Liver (tissue), 9 donors: ENCODE data around the gene CLIC6. TPM values are rescaled to one million over a fixed set of nuclear protein-coding genes. Genes with fewer than 3 reads are reported as not detected.

ENCODE experiments used
- DNase-seq: peaks from one replicate; pipeline ENCODE4 v3.0.0-alpha.2; 2017; ENCODE audit warnings: low spot score
- H3K27ac ChIP-seq, 2 donors: one replicate each; pipeline ENCODE4 v1.7.0; 2013; ENCODE audit warnings: inconsistent platforms in 2 of 2, low read length in 2 of 2, control low read depth in 1 of 2, low read depth in 1 of 2, mild to moderate bottlenecking in 1 of 2
- H3K27me3 ChIP-seq, 4 donors: one replicate each; pipeline versions ENCODE4 v1.6.1 to v1.7.0; 2013; ENCODE audit warnings: low read length in 3 of 4, inconsistent platforms in 1 of 4, mild to moderate bottlenecking in 1 of 4, moderate library complexity in 1 of 4; ENCODE audit not compliant: control insufficient read depth in 4 of 4, insufficient read depth in 4 of 4
- H3K36me3 ChIP-seq, 4 donors: one replicate each; pipeline versions ENCODE4 v1.6.1 to v1.7.0; 2013; ENCODE audit warnings: low read length in 3 of 4, mild to moderate bottlenecking in 3 of 4, low read depth in 1 of 4, moderate library complexity in 1 of 4; ENCODE audit not compliant: control insufficient read depth in 4 of 4, insufficient read depth in 3 of 4
- H3K4me1 ChIP-seq, 4 donors: one replicate each; pipeline versions ENCODE4 v1.6.1 to v1.7.0; 2013; ENCODE audit warnings: low read length in 3 of 4, mild to moderate bottlenecking in 3 of 4, moderate library complexity in 1 of 4; ENCODE audit not compliant: control insufficient read depth in 4 of 4, insufficient read depth in 4 of 4
- H3K4me3 ChIP-seq, 3 donors: one replicate each; pipeline versions ENCODE4 v1.6.1 to v1.7.0; 2013; ENCODE audit warnings: low read length in 3 of 3, control low read depth in 1 of 3, low read depth in 1 of 3, mild to moderate bottlenecking in 1 of 3
- H3K9ac ChIP-seq, 2 donors: one replicate each; pipeline ENCODE4 v1.7.0; 2013; ENCODE audit warnings: low read length in 2 of 2, mild to moderate bottlenecking in 2 of 2, moderate library complexity in 2 of 2, control low read depth in 1 of 2, low read depth in 1 of 2
- H3K9me3 ChIP-seq, 4 donors: one replicate each; pipeline versions ENCODE4 v1.6.1 to v1.7.0; 2013; ENCODE audit warnings: low read length in 3 of 4; ENCODE audit not compliant: control insufficient read depth in 4 of 4
- CTCF ChIP-seq: fragments of 150-350 bp; IDR thresholded peaks from 2 replicates; pipeline ENCODE4 v1.5.1; 2017; ENCODE audit warnings: improper control_type of control experiment, low read depth, low read length; ENCODE audit not compliant: missing input control
- EGR1 ChIP-seq, 2 donors: IDR thresholded peaks; 2 replicates each; pipeline ENCODE4 v1.6.1; 2016 to 2018; ENCODE audit warnings: antibody characterized with exemption in 2 of 2, low read depth in 2 of 2
- FOXA1 ChIP-seq: IDR thresholded peaks from 2 replicates; pipeline ENCODE4 v1.6.1; 2016; ENCODE audit warnings: antibody characterized with exemption
- FOXA2 ChIP-seq: IDR thresholded peaks from 2 replicates; pipeline ENCODE4 v1.6.1; 2016; ENCODE audit warnings: antibody characterized with exemption
- GABPA ChIP-seq, 2 donors: IDR thresholded peaks in 1 of 2; conservative IDR thresholded peaks in 1 of 2; 2 replicates each; pipeline ENCODE4 v1.6.1; 2016; ENCODE audit warnings: antibody characterized with exemption in 2 of 2, mild to moderate bottlenecking in 1 of 2, moderate library complexity in 1 of 2
- HNF4A ChIP-seq, 2 donors: conservative IDR thresholded peaks; 2 replicates each; pipeline ENCODE4 v1.6.1; 2016; ENCODE audit warnings: antibody characterized with exemption in 2 of 2, mild to moderate bottlenecking in 2 of 2
- HNF4G ChIP-seq: IDR thresholded peaks from 2 replicates; pipeline ENCODE4 v1.6.1; 2016; ENCODE audit warnings: antibody characterized with exemption
- JUND ChIP-seq, 2 donors: IDR thresholded peaks; 2 replicates each; pipeline ENCODE4 v1.6.1; 2016; ENCODE audit warnings: antibody characterized with exemption in 2 of 2
- NR2F2 ChIP-seq: IDR thresholded peaks from 2 replicates; pipeline ENCODE4 v1.6.1; 2016; ENCODE audit warnings: antibody characterized with exemption
- RAD21 ChIP-seq, 2 donors: IDR thresholded peaks; 2 replicates each; pipeline ENCODE4 v1.6.1; 2016; ENCODE audit warnings: antibody characterized with exemption in 2 of 2, mild to moderate bottlenecking in 2 of 2
- REST ChIP-seq: IDR thresholded peaks from 2 replicates; pipeline ENCODE4 v1.6.1; 2016; ENCODE audit warnings: antibody characterized with exemption, mild to moderate bottlenecking
- RXRA ChIP-seq, 2 donors: IDR thresholded peaks; 2 replicates each; pipeline ENCODE4 v1.6.1; 2017 to 2018; ENCODE audit warnings: antibody characterized with exemption in 2 of 2, mild to moderate bottlenecking in 1 of 2
- SP1 ChIP-seq: IDR thresholded peaks from 2 replicates; pipeline ENCODE4 v1.6.1; 2018; ENCODE audit warnings: antibody characterized with exemption, mild to moderate bottlenecking
- TAF1 ChIP-seq: conservative IDR thresholded peaks from 2 replicates; pipeline ENCODE4 v1.6.1; 2016; ENCODE audit warnings: antibody characterized with exemption, mild to moderate bottlenecking
- YY1 ChIP-seq: IDR thresholded peaks from 2 replicates; pipeline ENCODE4 v1.6.1; 2016; ENCODE audit warnings: antibody characterized with exemption, mild to moderate bottlenecking
- WGBS: extraction: QIAGEN DNeasy Blood & Tissue Kit; methylation state at CpG from one replicate; pipeline ENCODE4 v1.1.7; 2013; 5-methylcytosine and 5-hydroxymethylcytosine counted together
- polyA plus RNA-seq, 2 donors: library from polyadenylated mRNA; stranded (reverse) in 1 of 2; unstranded in 1 of 2; fragments of 200-250 nt in 1 of 2; fragments of >200 nt in 1 of 2; fragmentation: Nextera tagmentation in 1 of 2; extraction: Ambion mirVana in 1 of 2; gene quantifications; one replicate each; pipeline versions ENCODE4 v1.2.1 to v1.2.3, GENCODE V29; 2013 to 2015
- total RNA-seq, 2 donors: library from RNA; depleted of rRNA; stranded (reverse); fragments of >200 nt; gene quantifications; one replicate each; pipeline ENCODE4 v1.2.3, GENCODE V29; 2014
- TF ChIP-seq, protein P1 (sequence below): IDR thresholded peaks from 2 replicates; pipeline ENCODE4 v1.6.1; 2016; ENCODE audit warnings: antibody characterized with exemption
- TF ChIP-seq, protein P2 (sequence below): IDR thresholded peaks from 2 replicates; pipeline ENCODE4 v1.6.1; 2016; ENCODE audit warnings: antibody characterized with exemption
- donor health status: healthy.
- donor health status: healthy.
- donor health status: healthy.
- donor health status: healthy.
- donor health status: healthy.

The CLIC6 gene
- total and polyA plus RNA-seq, 4 donors, result 0.05 to 0.59 (median 0.23) TPM

DNA sequence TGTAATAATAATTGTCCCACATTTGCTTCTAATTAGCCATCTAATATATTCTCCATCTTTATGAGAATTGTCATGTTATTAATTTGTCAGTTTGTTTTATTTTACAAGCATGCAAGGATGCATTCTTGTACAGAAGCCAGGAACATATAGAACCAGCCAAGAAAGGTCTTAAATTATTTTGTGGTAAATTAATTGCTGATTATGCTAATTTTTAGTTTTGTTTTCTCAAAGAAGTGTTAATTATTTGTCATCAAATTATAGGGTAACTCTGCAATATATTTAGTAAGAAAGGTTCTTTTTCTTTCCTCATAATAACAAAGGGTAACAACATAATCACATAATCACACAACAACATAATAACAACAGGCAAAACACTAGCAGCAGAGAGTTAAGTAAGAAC is 5.7 kb downstream of the CLIC6 start (continued):
- no peak for TF ChIP-seq CTCF
- TF ChIP-seq EGR1 (IDR thresholded peaks at IDR 0.05; ENCODE audit: low read depth in 2 of 2), result no peak

DNA sequence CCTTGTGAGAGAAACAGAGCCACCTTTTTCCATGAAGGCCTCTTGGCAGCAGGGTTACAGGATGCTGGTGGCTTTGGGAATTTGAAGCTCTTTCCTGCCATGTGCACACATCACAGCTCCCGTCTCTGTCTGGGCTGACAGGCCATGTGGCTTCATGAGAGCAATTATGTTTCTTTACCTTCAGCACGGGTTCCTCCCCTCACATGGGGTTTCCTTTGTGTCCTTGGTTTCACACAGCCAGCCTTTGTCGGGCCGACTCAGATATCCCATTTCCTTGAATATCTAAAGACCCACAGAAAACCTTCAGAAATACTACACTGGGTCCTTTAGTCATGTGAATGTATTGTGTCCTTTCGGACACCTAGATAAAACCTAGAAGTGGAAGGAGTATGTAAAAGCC is 7.1 kb downstream of the CLIC6 start:
- Histone ChIP-seq H3K9me3 (peaks cover 0 to 4% (median 0%) of the 10 kb centered on the region in 4 donors), H3K9ac (no peak overlapping the region), H3K4me3 (no peak overlapping the region), H3K36me3 (no peaks in the 10 kb centered on the region), H3K27ac (no peak overlapping the region), H3K4me1 (no peaks in the 10 kb centered on the region), H3K27me3 (peaks cover 0 to 11% (median 3%) of the 10 kb centered on the region in 4 donors)
- no peak for DNase-seq
- TF ChIP-seq EGR1 (IDR thresholded peaks at IDR 0.05; ENCODE audit: low read depth in 2 of 2) (no peak), RAD21 (IDR thresholded peaks at IDR 0.05) (no peak), FOXA1 (no peak), REST (no peak), TAF1 (no peak), SP1 (no peak), HNF4G (no peak), NR2F2 (no peak), FOXA2 (no peak), RXRA (IDR thresholded peaks at IDR 0.05) (no peak), JUND (IDR thresholded peaks at IDR 0.05) (no peak), GABPA (IDR thresholded peaks at IDR 0.05 in 1 of 2, conservative IDR thresholded peaks at IDR 0.05 in 1 of 2) (no peak), CTCF (no peak), HNF4A (conservative IDR thresholded peaks at IDR 0.05) (no peak), YY1 (no peak)
- TF ChIP-seq, protein P1, sequence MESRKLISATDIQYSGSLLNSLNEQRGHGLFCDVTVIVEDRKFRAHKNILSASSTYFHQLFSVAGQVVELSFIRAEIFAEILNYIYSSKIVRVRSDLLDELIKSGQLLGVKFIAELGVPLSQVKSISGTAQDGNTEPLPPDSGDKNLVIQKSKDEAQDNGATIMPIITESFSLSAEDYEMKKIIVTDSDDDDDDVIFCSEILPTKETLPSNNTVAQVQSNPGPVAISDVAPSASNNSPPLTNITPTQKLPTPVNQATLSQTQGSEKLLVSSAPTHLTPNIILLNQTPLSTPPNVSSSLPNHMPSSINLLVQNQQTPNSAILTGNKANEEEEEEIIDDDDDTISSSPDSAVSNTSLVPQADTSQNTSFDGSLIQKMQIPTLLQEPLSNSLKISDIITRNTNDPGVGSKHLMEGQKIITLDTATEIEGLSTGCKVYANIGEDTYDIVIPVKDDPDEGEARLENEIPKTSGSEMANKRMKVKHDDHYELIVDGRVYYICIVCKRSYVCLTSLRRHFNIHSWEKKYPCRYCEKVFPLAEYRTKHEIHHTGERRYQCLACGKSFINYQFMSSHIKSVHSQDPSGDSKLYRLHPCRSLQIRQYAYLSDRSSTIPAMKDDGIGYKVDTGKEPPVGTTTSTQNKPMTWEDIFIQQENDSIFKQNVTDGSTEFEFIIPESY, result no peak
- TF ChIP-seq, protein P2, sequence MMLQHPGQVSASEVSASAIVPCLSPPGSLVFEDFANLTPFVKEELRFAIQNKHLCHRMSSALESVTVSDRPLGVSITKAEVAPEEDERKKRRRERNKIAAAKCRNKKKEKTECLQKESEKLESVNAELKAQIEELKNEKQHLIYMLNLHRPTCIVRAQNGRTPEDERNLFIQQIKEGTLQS, result no peak
- 79% methylated on average over 5 of the region's 5 CpGs for WGBS
